HepG2 (cell line): ENCODE results near the gene ABHD17B. TPM values are rescaled to one million over a fixed set of nuclear protein-coding genes. Genes with fewer than 3 reads are reported as not detected.

Source experiments
- CSRNP2 ChIP-seq: sonication (generic); formaldehyde crosslinking; conservative IDR thresholded peaks from 2 replicates; pipeline ENCODE4 v1.8.0; 2022; ENCODE audit warnings: low read depth, missing genetic modification reagents
- FOXA1 ChIP-seq, 2 experiments: fragments of 450-650 bp in 1 of 2; sonication (generic) in 1 of 2; formaldehyde crosslinking in 1 of 2; IDR thresholded peaks; 2 replicates each; pipeline versions ENCODE4 v1.4.0 to v1.6.1; 2016 to 2020; ENCODE audit warnings: missing genetic modification reagents in 1 of 2
- KDM6A ChIP-seq: IDR thresholded peaks from 2 replicates; pipeline ENCODE4 v1.6.1; 2016; ENCODE audit warnings: low read depth
- KIAA2018 ChIP-seq: sonication (generic); formaldehyde crosslinking; IDR thresholded peaks from 2 replicates; pipeline ENCODE4 v1.5.0; 2020; ENCODE audit warnings: mild to moderate bottlenecking, missing genetic modification reagents, borderline replicate concordance
- MTA1 ChIP-seq: sonication (generic); formaldehyde crosslinking; IDR thresholded peaks from 2 replicates; pipeline ENCODE4 v1.4.0; 2020; ENCODE audit warnings: missing genetic modification reagents, mild to moderate bottlenecking, borderline replicate concordance
- MYC ChIP-seq: sonication (generic); formaldehyde crosslinking; IDR thresholded peaks from 2 replicates; pipeline ENCODE4 v1.9.0; 2021; ENCODE audit warnings: missing genetic modification reagents, borderline replicate concordance
- SRY ChIP-seq: sonication (generic); formaldehyde crosslinking; IDR thresholded peaks from 2 replicates; pipeline ENCODE4 v1.8.0; 2022; ENCODE audit warnings: mild to moderate bottlenecking, missing genetic modification reagents
- polyA plus RNA-seq, 8 experiments: library from polyadenylated mRNA; depleted of rRNA in 3 of 8; stranded (reverse) in 7 of 8; unstranded in 1 of 8; fragments of >200 nt; fragmentation: Illumina TruSeq in 4 of 8; extraction: Trizol in 4 of 8; gene quantifications; 2 replicates each; pipeline versions ENCODE4 v1.2.1 to v1.2.3, GENCODE V29; 2011 to 2016; ENCODE audit warnings: low read depth in 4 of 8, missing spikeins in 1 of 8, mixed read lengths in 1 of 8; ENCODE audit not compliant: insufficient read depth in 1 of 8
- total RNA-seq, 5 experiments: library from RNA; depleted of rRNA; stranded (reverse); fragments of >200 nt; fragmentation: Illumina TruSeq; extraction: Trizol; gene quantifications; 2 replicates each; pipeline ENCODE4 v1.2.3, GENCODE V29; 2016; ENCODE audit warnings: low read depth in 1 of 5

ABHD17B gene
- total and polyA plus RNA-seq, 2 of the 13 experiments (the other 11 are each of a cell fraction or from before 2014, with no cell fraction given) = 11.3 to 22.0 TPM

- TF ChIP-seq MYC (no peak), KIAA2018 (CRISPR knock-in tag) (no peak), SRY (no peak), KDM6A (no peak), FOXA1 (IDR thresholded peaks at IDR 0.05) (no peak), FOXA1 (CRISPR knock-in tag; IDR thresholded peaks at IDR 0.05) (no peak), CSRNP2 (no peak), MTA1 (no peak)
Observed at GRCh38 chr9:71928376-71928775, 17.4 kb upstream of the ABHD17B start (continued).
